Activated CD4-positive, alpha-beta T cell treated with anti-CD3 and anti-CD28 coated beads, Interleukin-10, Interleukin-2, amounts not matched to agents 100 ng/mL and 50 ng/mL, durations not matched to agents 16 hours and 8 hours (primary cell): Measurements from ENCODE around the gene CT45A8.
"Not testable (repeated sequence)": the region's sequence is repeated elsewhere in the genome, so short reads cannot be mapped to it uniquely, and the experiment has no call there.

ENCODE experiments used
- DNase-seq: peaks from one replicate; pipeline ENCODE4 v3.0.0-alpha.2; 2020

CT45A8 gene, protein sequence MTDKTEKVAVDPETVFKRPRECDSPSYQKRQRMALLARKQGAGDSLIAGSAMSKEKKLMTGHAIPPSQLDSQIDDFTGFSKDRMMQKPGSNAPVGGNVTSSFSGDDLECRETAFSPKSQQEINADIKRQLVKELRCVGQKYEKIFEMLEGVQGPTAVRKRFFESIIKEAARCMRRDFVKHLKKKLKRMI

DNA sequence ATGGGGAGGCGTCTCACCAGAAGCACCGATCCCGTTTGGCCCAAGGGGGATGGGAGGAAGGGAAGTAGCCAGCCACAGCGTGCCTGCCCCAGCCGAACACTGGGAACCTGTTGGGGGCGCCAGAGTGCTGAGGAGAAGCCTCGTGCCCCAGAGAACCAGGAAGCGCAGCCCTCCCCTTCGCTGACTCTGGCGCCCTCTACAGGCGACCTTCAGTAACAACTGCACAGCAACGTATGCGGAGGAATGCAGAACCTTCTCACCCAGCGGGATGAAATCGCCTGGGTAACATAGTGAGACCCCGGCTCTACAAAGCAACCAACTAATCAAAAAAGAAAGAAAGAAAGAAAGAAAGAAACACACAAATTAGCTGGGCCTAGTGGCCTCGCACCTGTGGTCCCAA, at the start of gene CT45A8:
Gene CT45A8 (minus strand): TSS at position 101 of the 400 bp plus-strand sequence. CDS start 3,755 bp downstream, outside the sequence.
- not testable (repeated sequence) for DNase-seq

DNA sequence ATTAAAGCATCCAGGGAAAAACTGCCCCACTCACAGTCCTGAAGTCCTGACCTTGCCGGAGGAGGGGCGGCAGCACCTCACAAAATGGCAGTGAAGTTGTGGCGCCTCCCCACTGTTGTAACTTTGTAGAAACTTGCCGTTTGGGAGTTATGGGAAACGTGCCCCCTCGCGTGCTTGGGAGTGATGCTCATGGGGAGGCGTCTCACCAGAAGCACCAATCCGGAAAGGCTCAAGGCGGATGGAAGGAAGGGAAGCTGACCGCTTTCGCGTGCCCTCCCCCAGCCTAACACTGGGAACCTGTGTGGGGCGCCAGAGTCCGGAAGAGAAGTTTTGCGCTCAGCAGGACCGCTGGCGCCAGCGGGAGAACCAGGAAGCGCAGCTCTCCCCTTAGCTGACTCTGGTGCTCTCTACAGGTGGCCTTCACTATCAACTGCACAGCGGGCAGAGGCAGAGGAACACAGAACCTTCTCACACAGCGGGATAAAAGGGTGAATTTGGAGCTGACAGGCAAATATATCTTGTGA, 39.0 kb upstream of the CT45A8 start, which contains the start of the genes CT45A10 and SAGE1:
Gene CT45A10 (minus strand): TSS at position 151 of the 524 bp plus-strand sequence. CDS start 8,100 bp downstream, outside the sequence.
Gene SAGE1 (plus strand): TSS at position 423 of the 524 bp plus-strand sequence. CDS start 2,527 bp downstream, outside the sequence.
- no peak for DNase-seq

DNA sequence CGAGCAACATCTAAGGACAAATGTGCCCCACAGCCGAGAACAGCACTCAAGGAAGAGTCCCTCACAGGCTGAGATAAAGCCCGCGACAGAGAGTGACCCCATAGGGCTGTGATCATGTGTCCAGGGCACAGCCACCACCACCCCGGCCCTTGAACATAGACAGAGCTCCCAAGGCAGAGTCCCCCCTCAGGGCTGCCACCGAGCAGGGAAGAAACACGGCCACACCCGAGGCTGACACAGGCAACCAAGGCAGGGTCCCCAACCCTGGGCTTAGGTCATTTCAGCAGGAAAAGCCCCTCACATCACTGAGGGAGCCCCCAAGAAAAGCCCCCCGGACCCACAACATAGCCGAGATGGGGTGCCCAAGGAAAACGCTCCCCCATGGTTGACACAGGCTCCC, 38.4 kb upstream of the CT45A8 start:
- DNase-seq: no peak

DNA sequence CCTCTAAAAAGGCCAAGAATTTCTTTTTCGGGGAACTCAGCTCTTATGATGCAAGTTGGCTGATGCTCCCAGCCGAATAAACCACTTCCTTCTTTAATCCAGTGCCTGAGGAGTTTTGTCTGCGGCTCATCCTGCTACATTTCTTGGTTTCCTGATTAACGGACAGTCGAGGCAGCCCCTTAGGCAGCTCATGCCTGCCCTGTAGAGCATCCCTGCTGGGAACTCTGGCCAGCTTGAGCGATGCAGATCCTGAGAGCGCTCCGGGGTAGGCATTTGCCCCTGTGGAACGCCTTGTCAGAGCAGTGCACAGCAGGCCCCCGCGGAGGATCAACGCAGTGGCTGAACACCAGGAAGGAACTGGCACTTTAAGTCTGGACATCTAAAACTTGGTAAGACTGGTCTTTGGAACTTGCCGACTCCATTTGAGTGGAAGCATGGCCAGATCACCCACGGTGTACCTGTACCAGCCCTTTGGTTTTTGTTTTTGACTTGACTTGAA, 35.8 kb upstream of the CT45A8 start:
- DNase-seq: no peak

DNA sequence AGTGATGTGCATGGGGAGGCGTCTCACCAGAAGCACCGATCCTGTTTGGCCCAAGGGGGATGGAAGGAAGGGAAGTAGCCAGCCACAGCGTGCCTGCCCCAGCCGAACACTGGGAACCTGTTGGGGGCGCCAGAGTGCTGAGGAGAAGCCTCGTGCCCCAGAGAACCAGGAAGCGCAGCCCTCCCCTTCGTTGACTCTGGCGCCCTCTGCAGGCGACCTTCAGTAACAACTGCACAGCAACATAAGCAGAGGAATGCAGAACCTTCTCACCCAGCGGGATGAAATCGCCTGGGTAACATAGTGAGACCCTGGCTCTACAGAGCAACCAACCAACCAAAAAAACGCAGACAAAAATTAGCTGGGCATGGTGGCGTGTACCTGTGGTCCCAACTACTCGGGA, 34.6 kb upstream of the CT45A8 start:
- peak; percentile 61 for DNase-seq

DNA sequence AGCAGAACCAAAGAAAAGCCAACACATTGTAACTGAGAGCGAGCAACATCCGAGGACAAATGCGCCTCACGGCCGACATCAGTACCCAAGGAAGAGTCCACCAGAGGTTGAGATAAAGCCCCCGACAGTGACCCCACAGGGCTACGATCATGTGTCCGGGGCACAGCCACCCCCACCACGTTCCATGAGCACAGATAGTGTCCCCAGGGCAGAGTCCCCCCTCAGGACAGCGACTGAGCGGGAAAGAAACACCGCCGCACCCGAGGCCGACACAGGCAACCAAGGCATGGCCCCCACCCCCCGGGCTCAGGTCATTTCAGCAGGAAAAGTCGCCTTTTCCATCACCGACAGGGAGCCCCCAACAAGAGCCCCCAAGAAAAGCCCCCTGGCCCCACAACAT, 33.9 kb upstream of the CT45A8 start:
- not testable (repeated sequence) for DNase-seq

DNA sequence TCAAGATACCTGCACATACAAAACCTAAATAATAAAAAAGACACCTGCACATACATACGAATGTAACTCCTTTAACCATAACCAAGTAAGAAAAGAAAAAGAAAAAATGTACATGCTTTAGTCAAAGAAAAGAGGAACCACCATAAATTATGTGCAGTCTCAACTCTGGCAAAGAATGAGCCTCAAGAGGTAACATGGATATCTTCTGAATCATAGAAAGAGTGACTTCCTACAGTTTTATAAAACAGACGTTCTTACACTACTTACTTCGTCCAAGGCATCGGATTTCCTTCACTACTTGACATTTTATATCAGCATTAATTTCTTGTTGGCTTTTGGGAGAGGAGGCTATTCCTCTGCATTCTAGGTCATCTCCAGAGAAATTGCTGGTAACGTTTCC, 28.4 kb upstream of the CT45A8 start:
- not testable (repeated sequence) for DNase-seq

DNA sequence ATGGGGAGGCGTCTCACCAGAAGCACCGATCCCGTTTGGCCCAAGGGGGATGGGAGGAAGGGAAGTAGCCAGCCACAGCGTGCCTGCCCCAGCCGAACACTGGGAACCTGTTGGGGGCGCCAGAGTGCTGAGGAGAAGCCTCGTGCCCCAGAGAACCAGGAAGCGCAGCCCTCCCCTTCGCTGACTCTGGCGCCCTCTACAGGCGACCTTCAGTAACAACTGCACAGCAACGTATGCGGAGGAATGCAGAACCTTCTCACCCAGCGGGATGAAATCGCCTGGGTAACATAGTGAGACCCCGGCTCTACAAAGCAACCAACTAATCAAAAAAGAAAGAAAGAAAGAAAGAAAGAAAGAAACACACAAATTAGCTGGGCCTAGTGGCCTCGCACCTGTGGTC, 17.4 kb upstream of the CT45A8 start, which contains the start of gene CT45A9:
Gene CT45A9 (minus strand): TSS at position 101 of the 400 bp plus-strand sequence. CDS start 3,751 bp downstream, outside the sequence.
- not testable (repeated sequence) for DNase-seq

DNA sequence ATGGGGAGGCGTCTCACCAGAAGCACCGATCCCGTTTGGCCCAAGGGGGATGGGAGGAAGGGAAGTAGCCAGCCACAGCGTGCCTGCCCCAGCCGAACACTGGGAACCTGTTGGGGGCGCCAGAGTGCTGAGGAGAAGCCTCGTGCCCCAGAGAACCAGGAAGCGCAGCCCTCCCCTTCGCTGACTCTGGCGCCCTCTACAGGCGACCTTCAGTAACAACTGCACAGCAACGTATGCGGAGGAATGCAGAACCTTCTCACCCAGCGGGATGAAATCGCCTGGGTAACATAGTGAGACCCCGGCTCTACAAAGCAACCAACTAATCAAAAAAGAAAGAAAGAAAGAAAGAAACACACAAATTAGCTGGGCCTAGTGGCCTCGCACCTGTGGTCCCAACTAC, 17.2 kb downstream of the CT45A8 start, which contains the start of gene CT45A7:
Gene CT45A7 (minus strand): TSS at position 101 of the 400 bp plus-strand sequence. CDS start 3,747 bp downstream, outside the sequence.
- not testable (repeated sequence) for DNase-seq

DNA sequence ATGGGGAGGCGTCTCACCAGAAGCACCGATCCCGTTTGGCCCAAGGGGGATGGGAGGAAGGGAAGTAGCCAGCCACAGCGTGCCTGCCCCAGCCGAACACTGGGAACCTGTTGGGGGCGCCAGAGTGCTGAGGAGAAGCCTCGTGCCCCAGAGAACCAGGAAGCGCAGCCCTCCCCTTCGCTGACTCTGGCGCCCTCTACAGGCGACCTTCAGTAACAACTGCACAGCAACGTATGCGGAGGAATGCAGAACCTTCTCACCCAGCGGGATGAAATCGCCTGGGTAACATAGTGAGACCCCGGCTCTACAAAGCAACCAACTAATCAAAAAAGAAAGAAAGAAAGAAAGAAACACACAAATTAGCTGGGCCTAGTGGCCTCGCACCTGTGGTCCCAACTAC, 34.4 kb downstream of the CT45A8 start, which contains the start of gene CT45A2:
Gene CT45A2 (minus strand): TSS at position 101 of the 400 bp plus-strand sequence. CDS start 3,747 bp downstream, outside the sequence.
- DNase-seq: not testable (repeated sequence)

DNA sequence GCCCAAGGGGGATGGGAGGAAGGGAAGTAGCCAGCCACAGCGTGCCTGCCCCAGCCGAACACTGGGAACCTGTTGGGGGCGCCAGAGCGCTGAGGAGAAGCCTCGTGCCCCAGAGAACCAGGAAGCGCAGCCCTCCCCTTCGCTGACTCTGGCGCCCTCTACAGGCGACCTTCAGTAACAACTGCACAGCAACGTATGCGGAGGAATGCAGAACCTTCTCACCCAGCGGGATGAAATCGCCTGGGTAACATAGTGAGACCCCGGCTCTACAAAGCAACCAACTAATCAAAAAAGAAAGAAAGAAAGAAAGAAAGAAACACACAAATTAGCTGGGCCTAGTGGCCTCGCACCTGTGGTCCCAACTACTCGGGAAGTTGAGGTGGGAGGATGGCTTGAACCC, 51.7 kb downstream of the CT45A8 start, which contains the start of gene CT45A6:
Gene CT45A6 (minus strand): TSS at position 101 of the 400 bp plus-strand sequence. CDS start 3,794 bp downstream, outside the sequence.
- DNase-seq: not testable (repeated sequence)
